GM21786 (cell line): ENCODE measurements around the gene CDH13.
A peak's percentile ranks its signal among the peaks of the same experiment; 100 is the strongest.

Experiments
- ATAC-seq: cut with Tn5 transposase; IDR thresholded peaks from one replicate; pipeline ENCODE4 v1.9.1; 2021; ENCODE audit not compliant: unreplicated experiment

The CDH13 gene

GRCh38 chr16:82649766-82650165 lies 23.0 kb downstream of the CDH13 start:
- no peak for ATAC-seq

- ATAC-seq: no peak
These were observed 24.0 kb downstream of the CDH13 start for GRCh38 chr16:82650804-82651203.

GRCh38 chr16:82651921-82652601 lies 25.3 kb downstream of the CDH13 start:
- peak; percentile 55 for ATAC-seq

- no peak for ATAC-seq
These were observed 26.1 kb downstream of the CDH13 start for GRCh38 chr16:82652826-82653225.

GRCh38 chr16:82653550-82654511 lies 27.1 kb downstream of the CDH13 start:
- ATAC-seq: peak; percentile 76

GRCh38 chr16:82655072-82655714 lies 28.4 kb downstream of the CDH13 start:
- peak; percentile 25 for ATAC-seq

GRCh38 chr16:82655720-82656490 lies 29.1 kb downstream of the CDH13 start:
- no peak for ATAC-seq

GRCh38 chr16:82657239-82657638 lies 30.5 kb downstream of the CDH13 start:
- ATAC-seq: no peak

- ATAC-seq: no peak
These were observed 31.0 kb downstream of the CDH13 start for GRCh38 chr16:82657786-82658185.

GRCh38 chr16:82658796-82659195 lies 32.0 kb downstream of the CDH13 start:
- no peak for ATAC-seq

- no peak for ATAC-seq
These were observed 33.4 kb downstream of the CDH13 start for GRCh38 chr16:82660075-82660645.

- ATAC-seq: no peak
These were observed 34.2 kb downstream of the CDH13 start for GRCh38 chr16:82660966-82661365.

- ATAC-seq: no peak
These were observed 37.4 kb downstream of the CDH13 start for GRCh38 chr16:82664181-82664580.

GRCh38 chr16:82665025-82665424 lies 38.3 kb downstream of the CDH13 start:
- ATAC-seq: no peak

GRCh38 chr16:82667437-82667836 lies 40.7 kb downstream of the CDH13 start:
- ATAC-seq: no peak

- no peak for ATAC-seq
These were observed 41.3 kb downstream of the CDH13 start for GRCh38 chr16:82668094-82668493.

- ATAC-seq: no peak
These were observed 45.0 kb downstream of the CDH13 start for GRCh38 chr16:82671741-82672140.

- ATAC-seq: no peak
These were observed 45.9 kb downstream of the CDH13 start for GRCh38 chr16:82672676-82673075.

GRCh38 chr16:82675300-82675699 lies 48.5 kb downstream of the CDH13 start:
- no peak for ATAC-seq

GRCh38 chr16:82681592-82681991 lies 54.8 kb downstream of the CDH13 start:
- ATAC-seq: no peak

- no peak for ATAC-seq
These were observed 56.0 kb downstream of the CDH13 start for GRCh38 chr16:82682767-82683166.
